ENCODE data around the gene ZBTB32.

ZBTB32 gene

GRCh38 chr19:35751839-35752745, 47.7 kb downstream of the ZBTB32 start:
- TF ChIP-seq CTCF (conservative IDR thresholded peaks at IDR 0.05) = no peak
- no peak overlapping the region for H3K27ac ChIP-seq

GRCh38 chr19:35752746-35753350, 48.5 kb downstream of the ZBTB32 start:
- no peak for TF ChIP-seq CTCF (conservative IDR thresholded peaks at IDR 0.05)
- H3K27ac ChIP-seq = no peak overlapping the region

GRCh38 chr19:35753634-35754369, 49.4 kb downstream of the ZBTB32 start:
- no peak overlapping the region for H3K27ac ChIP-seq
- no peak for TF ChIP-seq CTCF (conservative IDR thresholded peaks at IDR 0.05)

- no peak for TF ChIP-seq CTCF (conservative IDR thresholded peaks at IDR 0.05)
- H3K27ac ChIP-seq = no peak overlapping the region
These were observed 50.2 kb downstream of the ZBTB32 start for GRCh38 chr19:35754370-35755130.

GRCh38 chr19:35755131-35755549, 50.8 kb downstream of the ZBTB32 start:
- no peak for TF ChIP-seq CTCF (conservative IDR thresholded peaks at IDR 0.05)
- no peak overlapping the region for H3K27ac ChIP-seq

- H3K27ac ChIP-seq = no peak overlapping the region
- TF ChIP-seq CTCF (conservative IDR thresholded peaks at IDR 0.05) = no peak
These were observed 51.4 kb downstream of the ZBTB32 start for GRCh38 chr19:35755550-35756376.
